Mucosa of descending colon (tissue), 3 donors: ENCODE data around the gene SYCE1. TPM values are rescaled to one million over a fixed set of nuclear protein-coding genes. Genes with fewer than 3 reads are reported as not detected.
"Not testable (repeated sequence)": the region's sequence is repeated elsewhere in the genome, so short reads cannot be mapped to it uniquely, and the experiment has no call there.

Experiments used
- ATAC-seq: fragments of 200-7000 bp; cut with Tn5 transposase; one replicate; pipeline ENCODE4 v1.9.1; 2020; ENCODE audit warnings: mild to moderate bottlenecking, moderate library complexity
- DNase-seq, 3 donors: peaks; one replicate each; pipeline ENCODE4 v3.0.0-alpha.2; 2020
- H3K36me3 ChIP-seq: fragments of 200-600 bp; one replicate; pipeline ENCODE4 v1.8.0; 2021; ENCODE audit warnings: low read depth, mild to moderate bottlenecking
- H3K4me1 ChIP-seq: fragments of 200-600 bp; one replicate; pipeline ENCODE4 v1.8.0; 2021; ENCODE audit warnings: low read depth, mild to moderate bottlenecking
- H3K4me3 ChIP-seq: fragments of 200-600 bp; one replicate; pipeline ENCODE4 v1.8.0; 2021; ENCODE audit warnings: mild to moderate bottlenecking
- H3K9me3 ChIP-seq: fragments of 200-600 bp; one replicate; pipeline ENCODE4 v1.8.0; 2021; ENCODE audit warnings: mild to moderate bottlenecking
- intact Hi-C, 2 donors: fragments of 100-400 bp; cut with DNase I in 1 of 2; cut with micrococcal nuclease in 1 of 2; formaldehyde crosslinking; loops; one replicate each; pipeline versions ENCODE4 v1.11.0 to v1.11.1; 2022; cut with DNase I, micrococcal nuclease
- total RNA-seq, 3 donors: library from RNA; stranded (reverse); fragmentation: NEBNext Ultra II Directional in 2 of 3; extraction: Animal tissue kit (Norgen Biotek cat#: 25700) in 2 of 3; gene quantifications; one replicate each; pipeline versions ENCODE4 v1.2.1 to v1.2.4, GENCODE V29; 2021 to 2023
- TF ChIP-seq, protein P1 (sequence below): fragments of 200-600 bp; IDR thresholded peaks from one replicate; pipeline ENCODE4 v1.8.0; 2022; ENCODE audit warnings: antibody characterized with exemption, mild to moderate bottlenecking
- donor health status: DM: no; HTN: no; CAD: no; lungs with moderate emphysema.
- donor health status: DM: no; HTN: no; CAD: no.
- donor health status: DM: no; HTN: yes; CAD: no.

The SYCE1 gene
- total RNA-seq, 3 donors from 2014 or later, result 0.20 to 0.51 TPM; not detected in 1

DNA sequence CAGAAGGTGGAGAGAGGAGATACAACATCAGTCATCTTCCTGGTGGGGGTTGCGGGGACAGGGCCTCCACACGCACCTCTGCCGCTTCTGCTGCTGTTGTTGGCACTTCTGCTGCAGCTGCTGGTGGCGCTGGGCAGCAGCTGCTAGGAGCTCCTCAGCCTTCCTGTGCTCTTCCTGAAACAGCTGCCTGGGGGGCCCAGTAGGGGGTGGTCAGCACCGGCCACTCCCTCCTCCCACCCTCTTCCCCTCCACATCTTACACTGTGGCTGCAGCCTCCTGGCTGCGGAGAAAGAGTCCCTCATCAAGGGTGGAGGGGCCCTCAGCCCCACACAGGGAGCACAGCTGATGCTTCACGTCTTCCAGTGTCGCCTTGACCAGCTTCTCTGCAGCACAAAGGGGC, 9.9 kb downstream of the SYCE1 start:
- intact Hi-C loops, result no loop called here

DNA sequence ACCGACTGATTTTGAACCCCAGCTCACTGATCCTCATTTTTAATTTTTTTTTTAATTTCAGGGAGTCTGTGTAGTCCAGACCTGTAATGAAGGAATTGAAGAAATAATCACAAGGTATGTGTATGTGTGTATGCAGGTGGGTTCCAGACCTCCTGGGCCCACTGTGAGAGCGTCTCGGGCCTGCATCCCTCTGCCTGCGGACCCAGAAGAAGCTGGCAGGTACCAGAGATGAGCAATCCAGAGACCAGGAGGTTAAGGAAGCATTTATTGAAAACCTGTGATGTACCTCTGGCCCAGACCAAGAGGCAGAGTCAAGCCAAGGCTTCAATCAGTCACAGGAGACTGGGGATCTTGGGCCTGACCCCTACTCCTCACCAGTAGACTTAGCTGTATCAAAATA, 10.8 kb downstream of the SYCE1 start:
- no peaks in the 10 kb centered on the region for H3K9me3 ChIP-seq
- DNase-seq (no peak), ATAC-seq (no peak)
- no peaks in the 10 kb centered on the region for H3K4me1 ChIP-seq
- intact Hi-C loops, result no loop called here
- H3K36me3 ChIP-seq, result no peaks in the 10 kb centered on the region
- TF ChIP-seq, protein P1, sequence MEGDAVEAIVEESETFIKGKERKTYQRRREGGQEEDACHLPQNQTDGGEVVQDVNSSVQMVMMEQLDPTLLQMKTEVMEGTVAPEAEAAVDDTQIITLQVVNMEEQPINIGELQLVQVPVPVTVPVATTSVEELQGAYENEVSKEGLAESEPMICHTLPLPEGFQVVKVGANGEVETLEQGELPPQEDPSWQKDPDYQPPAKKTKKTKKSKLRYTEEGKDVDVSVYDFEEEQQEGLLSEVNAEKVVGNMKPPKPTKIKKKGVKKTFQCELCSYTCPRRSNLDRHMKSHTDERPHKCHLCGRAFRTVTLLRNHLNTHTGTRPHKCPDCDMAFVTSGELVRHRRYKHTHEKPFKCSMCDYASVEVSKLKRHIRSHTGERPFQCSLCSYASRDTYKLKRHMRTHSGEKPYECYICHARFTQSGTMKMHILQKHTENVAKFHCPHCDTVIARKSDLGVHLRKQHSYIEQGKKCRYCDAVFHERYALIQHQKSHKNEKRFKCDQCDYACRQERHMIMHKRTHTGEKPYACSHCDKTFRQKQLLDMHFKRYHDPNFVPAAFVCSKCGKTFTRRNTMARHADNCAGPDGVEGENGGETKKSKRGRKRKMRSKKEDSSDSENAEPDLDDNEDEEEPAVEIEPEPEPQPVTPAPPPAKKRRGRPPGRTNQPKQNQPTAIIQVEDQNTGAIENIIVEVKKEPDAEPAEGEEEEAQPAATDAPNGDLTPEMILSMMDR, result no peak
- no peak overlapping the region for H3K4me3 ChIP-seq

More for the DNA sequence above, 9.9 kb downstream of the SYCE1 start:
- H3K9me3 ChIP-seq, result no peaks in the 10 kb centered on the region
- ATAC-seq (no peak), DNase-seq (no peak)
- TF ChIP-seq, protein P1, result no peak
- no peaks in the 10 kb centered on the region for H3K36me3 ChIP-seq
- H3K4me3 ChIP-seq, result no peak overlapping the region
- H3K4me1 ChIP-seq, result no peaks in the 10 kb centered on the region

DNA sequence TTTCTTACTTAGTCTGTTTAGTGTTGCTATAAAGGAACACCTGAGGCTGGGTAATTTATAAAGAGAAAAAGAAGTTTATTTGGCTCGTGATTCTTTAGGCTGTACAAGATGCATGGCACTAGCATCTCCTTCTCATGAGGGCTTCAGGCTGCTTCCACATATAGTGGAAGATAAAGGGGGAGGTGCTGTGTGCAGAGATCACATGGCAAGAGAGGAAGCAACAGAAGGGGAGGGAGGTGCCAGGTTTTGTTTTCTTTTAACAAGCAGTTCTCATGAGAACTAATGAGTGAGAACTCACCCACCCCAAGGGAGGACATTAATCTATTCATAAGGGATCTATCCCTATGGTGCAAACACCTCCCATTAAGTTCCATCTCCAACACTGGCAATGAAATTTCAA, 20.9 kb downstream of the SYCE1 start:
- ATAC-seq (no peak), DNase-seq (no peak)
- intact Hi-C loops, result no loop called here
- Histone ChIP-seq H3K4me3 (no peak overlapping the region), H3K4me1 (no peaks in the 10 kb centered on the region), H3K36me3 (no peaks in the 10 kb centered on the region), H3K9me3 (peaks cover 4% of the 10 kb centered on the region)
- TF ChIP-seq, protein P1, result no peak

DNA sequence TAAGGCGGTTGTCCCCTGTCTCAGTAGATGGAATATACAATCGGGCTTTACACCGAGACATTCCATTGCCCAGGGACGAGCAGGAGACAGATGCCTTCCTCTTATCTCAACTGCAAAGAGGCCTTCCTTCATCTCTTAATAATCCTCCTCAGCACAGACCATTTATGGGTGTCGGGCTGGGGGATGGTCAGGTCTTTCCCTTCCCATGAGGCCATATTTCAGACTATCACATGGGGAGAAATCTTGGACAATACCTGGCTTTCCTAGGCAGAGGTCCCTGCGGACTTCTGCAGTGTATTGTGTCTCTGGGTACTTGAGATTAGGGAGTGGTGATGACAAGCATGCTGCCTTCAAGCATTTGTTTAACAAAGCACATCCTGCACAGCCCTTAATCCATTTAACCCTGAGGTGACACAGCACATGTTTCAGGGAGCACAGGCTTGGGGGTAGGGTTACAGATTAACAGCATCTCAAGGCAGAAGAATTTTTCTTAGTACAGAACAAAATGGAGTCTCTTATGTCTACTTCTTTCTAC, 23.9 kb downstream of the SYCE1 start:
- ATAC-seq, DNase-seq, H3K36me3 ChIP-seq, H3K4me3 ChIP-seq, H3K9me3 ChIP-seq, H3K4me1 ChIP-seq, intact Hi-C loops: not testable (repeated sequence)

DNA sequence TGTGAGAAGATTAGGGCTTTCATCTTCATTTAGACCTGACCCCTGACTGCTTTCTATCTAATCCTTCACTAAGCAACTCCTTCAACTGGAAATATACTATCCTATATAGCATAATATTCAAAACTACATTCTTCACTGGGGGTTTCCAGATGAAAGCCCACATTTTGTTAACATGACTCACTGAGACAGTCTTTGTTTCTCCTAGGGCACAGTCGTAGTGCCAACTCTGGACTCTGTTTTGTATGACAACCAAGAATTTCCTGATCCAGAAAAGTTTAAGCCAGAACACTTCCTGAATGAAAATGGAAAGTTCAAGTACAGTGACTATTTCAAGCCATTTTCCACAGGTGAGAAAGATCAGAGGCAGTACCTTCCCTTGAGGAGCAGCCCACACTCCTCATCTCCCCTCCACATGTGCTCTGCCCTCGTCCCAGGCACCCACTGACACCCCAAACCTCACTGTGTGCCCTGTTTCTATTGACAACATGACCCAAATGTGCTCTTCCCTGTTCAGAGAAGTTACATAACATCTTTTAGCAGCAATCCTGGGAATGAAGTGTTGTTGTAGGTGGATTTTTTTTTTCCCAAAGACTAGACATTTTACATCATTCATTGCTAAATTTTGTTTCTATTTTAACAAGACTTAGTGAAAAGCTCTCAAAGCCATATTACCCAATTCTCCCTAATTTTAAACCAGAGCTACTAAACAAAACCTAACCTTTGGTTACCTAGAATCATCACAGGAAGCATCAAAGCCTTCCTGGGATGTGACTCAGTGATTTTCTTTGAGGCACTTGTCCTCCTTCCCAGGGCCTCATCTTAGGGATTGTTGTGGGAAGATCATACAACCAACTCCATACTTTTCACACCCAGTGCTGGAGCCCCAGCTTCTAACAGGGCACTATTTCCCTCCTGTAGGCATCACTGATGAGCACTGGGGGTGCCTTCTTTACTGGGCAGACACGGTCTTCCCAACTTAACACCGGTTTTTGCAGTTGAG, 27.5 kb downstream of the SYCE1 start:
- Histone ChIP-seq H3K9me3 (no peaks in the 10 kb centered on the region), H3K36me3 (no peaks in the 10 kb centered on the region), H3K4me1 (no peaks in the 10 kb centered on the region), H3K4me3 (no peak overlapping the region)
- TF ChIP-seq, protein P1, result no peak
- no peak for DNase-seq
- intact Hi-C loops, result no loop called here
- no peak for ATAC-seq

DNA sequence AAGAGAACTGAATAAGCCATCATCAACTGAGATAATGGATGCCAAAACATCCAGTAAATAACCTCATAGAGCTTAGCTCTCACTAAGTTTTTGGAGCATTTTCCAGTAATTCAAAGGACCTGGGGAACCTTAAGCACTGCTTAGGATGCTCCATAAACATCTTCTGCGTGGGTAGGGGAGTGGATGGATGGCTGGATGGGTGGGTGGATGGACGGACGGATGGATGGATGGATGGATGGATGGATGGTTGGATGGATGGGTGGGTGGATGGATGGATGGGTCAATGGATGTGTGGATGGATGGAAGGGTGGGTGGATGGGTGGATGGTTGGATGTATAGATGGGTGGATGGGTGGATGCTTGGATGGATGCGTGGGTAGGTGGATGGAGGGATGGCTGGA, 29.2 kb downstream of the SYCE1 start:
- ATAC-seq (no peak), DNase-seq (no peak)
- TF ChIP-seq, protein P1, result no peak
- intact Hi-C loops, result no loop called here
- Histone ChIP-seq H3K9me3 (no peaks in the 10 kb centered on the region), H3K4me3 (no peak overlapping the region), H3K4me1 (no peaks in the 10 kb centered on the region), H3K36me3 (no peaks in the 10 kb centered on the region)
